ENCODE results near the gene MBOAT1.

MBOAT1 gene

DNA sequence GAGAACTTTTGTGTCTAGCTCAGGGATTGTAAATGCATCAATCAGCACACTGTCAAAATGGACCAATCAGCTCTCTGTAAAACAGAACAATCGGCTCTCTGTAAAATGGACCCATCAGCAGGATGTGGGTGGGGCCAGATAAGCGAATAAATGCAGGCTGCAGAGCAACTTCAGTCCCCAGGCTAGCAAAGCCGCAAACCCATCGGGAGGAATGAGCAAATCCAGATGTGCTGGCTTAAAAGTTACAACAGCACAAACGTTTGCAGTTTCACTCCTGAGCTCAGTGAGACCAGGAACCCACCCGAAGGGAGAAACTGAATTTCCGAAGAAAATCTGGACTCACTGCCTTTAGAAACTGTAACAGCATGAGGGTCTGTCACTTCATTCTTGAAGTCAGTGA lies 21.9 kb upstream of the MBOAT1 start:
- no peak for DNase-seq (ENCODE audit: low read depth in 1 of 2, low spot score in 1 of 2)

DNA sequence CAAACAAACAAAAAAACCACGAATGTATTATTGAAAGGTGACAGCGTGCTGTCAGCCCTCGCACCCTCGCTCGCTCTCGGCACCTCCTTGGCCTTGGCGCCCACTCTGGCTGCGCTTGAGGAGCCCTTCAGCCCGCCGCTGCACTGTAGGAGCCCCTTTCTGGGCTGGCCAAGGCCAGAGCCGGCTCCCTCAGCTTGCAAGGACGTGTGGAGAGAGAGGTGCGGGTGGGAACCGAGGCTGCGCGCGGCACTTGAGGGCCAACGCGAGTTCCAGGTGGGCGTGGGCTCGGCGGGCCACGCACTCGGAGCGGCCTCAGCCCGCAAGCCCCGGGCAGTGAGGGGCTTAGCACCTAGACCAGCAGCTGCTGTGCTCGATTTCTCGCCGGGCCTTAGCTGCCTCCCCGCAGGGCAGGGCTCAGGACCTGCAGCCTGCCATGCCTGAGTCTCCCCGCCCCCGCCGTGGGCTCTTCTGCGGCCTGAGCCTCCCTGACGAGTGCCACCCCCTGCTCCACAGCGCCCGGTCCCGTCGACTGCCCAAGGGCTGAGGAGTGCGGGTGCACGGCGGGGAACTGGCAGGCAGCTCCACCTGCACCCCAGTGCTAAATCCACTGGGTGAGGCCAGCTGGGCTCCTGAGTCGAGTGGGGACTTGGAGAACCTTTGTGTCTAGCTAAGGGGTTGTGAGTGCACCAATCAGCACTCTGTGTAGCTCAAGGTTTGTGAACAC lies 20.9 kb upstream of the MBOAT1 start:
- DNase-seq (ENCODE audit: low read depth in 1 of 2, low spot score in 1 of 2), result no peak

DNA sequence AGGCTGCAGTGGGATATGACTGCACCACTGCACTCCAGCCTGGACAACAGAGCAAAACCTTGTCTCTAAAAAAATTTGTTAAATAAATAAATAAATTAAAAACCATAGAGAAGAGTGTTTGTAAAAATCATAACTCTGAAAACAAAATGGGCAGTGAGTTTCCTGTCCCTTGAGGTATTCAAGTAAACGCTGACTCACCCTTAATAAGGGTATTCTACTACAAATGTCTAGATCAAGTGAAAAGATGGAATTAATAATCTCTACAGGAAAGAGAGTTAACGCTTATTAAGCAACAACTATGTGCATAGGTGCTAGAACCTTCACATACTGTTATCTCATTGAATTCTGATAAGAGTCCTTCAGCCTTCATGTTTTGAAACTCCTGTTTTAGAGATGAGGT lies 19.9 kb upstream of the MBOAT1 start:
- no peak for DNase-seq (ENCODE audit: low read depth in 1 of 2, low spot score in 1 of 2)

DNA sequence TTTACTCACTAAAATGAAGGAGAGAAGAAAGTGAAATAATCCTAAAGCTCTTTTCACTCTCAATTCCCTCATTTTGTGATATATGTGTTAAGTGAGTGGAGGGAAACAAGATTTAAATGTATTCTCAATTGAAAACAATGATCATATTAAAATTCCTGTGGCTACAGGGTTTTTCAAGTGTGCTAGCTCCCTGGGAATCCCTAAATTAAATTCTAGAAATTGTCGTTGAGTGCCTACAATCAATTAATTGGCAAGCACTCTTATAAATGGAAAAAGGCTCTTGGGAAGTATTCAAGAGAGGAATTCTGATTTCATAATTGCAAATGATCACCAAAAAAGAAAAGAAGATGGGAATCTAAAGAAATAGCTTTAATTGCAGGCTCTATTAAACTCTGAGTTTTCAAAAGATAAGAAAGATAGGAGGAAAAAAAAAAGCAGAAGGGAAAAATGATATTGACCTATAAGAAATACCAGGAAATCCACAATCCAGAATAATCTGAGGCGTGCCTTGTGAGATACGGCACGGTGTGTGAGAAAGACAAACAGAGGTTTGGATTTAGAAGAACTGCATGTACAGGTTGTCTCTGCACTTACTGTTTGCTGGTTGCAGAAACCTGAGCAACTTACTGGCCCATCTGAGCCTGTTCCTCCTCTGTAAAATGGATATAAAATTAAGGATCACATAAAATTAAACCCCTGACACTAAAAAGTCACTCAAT lies 18.3 kb upstream of the MBOAT1 start:
- DNase-seq (ENCODE audit: low read depth in 1 of 2, low spot score in 1 of 2), result no peak

DNA sequence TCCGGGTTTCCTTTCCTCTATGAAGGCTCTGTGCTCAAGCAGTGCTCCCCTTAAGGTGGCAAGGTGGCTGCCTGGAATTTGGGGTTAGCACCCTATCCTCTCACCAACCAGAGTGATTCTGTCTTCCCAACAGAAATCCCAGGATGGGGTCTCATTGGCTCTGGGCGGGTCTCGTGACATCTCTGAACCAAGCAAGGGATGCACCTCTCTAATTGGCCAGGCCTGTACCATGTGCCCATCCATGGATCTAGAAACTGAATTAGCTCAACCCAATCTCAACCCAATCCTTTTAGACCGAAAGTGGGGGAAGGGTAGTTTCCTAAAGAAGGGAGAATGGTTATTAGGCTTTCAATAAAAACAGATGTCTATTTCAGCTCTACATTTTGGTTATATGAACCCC lies 17.6 kb upstream of the MBOAT1 start:
- no peak for DNase-seq (ENCODE audit: low read depth in 1 of 2, low spot score in 1 of 2)

DNA sequence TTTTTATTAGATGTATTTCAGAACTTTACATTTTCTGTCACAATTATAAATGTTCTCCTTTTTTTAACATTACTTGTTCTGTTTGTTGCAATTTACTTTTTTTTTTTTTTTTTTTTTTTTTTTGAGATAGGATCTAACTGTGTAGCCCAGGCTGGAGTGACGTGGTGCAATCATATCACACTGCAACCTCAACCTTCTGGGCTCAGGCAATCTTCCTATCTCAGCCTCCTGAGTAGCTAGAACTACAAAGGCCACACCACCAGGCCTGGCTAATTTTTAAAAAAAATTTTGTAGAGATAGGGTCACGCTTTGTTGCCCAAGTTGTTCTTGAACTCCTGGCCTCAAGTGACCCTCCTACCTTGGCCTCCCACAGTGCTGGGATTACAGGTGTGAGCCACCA lies 15.1 kb upstream of the MBOAT1 start:
- DNase-seq (ENCODE audit: low read depth in 1 of 2, low spot score in 1 of 2), result no peak

DNA sequence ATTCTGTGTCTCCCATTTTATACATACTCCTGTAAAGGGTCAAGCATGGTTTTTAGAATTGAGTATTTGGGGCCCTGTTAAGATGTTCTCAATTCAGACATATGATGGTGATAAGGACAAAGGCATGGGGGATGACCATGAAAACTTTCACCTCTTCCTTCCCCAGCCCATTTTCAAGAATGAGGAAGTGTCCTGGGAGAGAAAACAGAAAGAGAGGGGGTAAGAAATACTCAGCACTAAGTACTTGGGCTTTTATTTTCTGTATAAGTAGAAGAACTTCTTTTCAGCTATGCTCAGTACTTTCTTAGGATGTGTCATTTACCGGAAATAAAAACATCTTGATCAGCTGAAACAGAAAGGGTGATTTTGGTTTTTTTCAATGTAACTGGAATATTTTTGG lies 10.9 kb upstream of the MBOAT1 start:
- no peak for DNase-seq (ENCODE audit: low read depth in 1 of 2, low spot score in 1 of 2)

DNA sequence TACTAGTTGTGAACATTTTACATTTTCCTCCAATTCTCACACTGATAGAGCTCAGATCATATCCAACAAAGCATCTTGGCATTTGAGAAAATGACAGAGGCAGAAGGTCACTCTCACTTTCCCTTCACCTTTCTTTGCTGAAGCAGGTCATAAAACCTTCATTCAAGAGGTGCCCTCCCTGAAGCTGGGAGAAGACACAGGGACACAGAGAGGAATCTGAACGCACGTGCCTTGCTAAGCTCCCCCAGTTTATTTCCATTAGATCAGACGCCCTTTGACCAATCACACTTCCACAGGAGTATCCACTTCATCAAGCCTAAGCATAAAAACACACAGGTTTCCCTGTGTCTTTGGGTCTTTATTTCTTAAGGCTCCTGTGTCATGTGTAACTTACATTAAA lies 9.2 kb upstream of the MBOAT1 start:
- no peak for DNase-seq (ENCODE audit: low read depth in 1 of 2, low spot score in 1 of 2)

DNA sequence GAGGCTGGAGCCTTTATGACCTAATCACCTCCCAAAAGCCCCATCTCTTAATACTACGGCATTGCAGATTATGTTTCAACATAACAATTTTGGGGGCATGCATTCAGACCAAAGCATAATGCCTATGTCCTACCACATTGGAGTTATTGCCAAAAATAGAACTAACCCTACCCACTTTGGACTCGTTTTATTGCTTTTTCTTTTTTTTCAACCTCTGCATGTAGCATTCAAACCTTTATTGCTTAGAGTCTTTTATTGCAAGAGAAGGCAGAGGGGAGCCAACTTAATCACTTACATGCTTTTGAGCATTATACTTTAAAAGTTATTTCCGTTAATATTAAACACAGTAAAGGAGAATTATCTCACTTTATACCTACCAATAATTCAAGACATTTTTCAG lies 8.1 kb upstream of the MBOAT1 start:
- DNase-seq (ENCODE audit: low read depth in 1 of 2, low spot score in 1 of 2), result no peak

DNA sequence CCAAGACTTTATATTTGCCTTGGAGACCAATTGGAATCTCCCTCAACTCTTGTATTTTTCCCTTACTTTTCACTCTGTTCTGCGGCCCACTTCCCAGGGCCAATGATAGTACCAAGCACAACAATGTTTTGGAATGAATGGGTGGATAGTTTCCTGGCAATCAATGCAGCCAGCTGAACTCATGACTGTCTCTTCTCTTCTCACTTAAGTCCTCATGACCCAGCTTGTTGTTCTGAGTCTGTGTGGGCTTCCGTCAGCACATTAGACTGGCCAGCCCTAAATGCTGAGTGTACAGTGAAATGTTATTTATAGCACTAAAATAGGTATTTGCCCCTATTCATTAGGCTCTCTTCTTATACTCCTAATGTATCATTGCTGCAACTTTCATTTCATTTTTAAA lies 5.6 kb upstream of the MBOAT1 start:
- no peak for DNase-seq (ENCODE audit: low read depth in 1 of 2, low spot score in 1 of 2)

DNA sequence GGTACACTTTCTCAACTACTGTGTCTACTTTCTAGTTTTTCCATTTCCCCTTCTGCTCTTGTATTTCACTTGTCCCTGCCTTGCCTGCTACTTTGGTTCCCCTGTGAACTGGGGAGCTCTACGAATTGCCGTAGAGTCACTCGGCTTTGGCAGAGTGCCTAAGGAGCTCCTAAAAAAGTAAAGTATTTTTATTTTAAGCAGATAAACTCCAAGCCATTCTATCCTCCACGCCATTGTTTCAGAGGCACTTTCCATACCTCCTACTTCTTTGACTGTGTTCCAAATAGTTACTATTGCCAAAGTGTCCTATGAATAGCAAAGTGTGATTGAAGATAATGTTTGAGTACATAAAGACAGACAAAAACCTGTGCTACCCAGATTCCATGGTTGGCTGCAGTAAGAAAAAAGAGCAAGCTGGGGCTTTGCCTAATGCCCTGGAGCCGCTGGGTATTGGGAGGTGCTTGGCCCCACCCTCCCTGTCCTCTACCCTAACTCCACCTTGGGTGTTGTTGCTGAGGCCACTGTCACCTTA lies 5.1 kb upstream of the MBOAT1 start:
- no peak for DNase-seq (ENCODE audit: low read depth in 1 of 2, low spot score in 1 of 2)

DNA sequence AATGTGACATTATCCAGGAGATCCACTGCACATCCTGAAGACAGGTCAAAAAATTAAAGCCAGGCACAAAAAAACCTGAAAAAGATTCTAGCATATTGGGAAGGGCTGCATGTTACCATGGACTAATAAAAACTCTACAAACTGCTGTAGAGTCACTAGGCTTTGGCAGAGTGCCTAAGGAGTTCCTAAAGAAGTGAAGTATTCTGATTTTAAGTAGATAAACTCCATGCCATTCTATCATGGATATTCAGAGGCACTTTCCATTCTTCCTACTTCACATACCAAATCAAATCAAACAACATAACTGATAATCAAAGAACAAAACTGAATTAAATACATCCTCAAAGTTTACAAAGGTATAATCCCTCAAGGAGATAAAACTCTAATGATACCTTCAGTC lies 3.0 kb upstream of the MBOAT1 start:
- no peak for DNase-seq (ENCODE audit: low read depth in 1 of 2, low spot score in 1 of 2)

DNA sequence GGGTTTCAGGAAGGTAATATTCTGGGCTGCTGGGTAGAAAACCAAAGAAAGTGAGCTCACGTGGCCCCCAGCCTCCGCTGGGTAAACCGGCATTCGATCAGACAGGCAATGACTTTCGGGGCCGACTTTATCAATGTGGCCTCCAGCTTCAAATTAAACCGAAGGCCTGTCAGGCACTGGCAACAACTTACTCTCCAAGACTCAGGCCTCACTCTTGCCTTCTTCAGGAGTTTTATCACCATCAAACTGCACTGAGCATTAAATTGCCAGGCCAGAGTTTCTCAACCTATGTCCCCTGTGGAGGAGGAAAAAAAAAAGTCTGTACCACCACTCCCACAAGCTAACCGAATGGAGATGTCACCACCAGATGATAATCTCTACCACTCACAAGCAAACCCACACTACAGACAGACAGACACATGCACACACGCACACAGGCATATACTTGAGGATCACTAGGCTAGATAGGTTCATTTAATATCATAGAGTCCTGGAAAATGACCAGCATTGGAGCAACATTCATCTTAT lies 1.1 kb upstream of the MBOAT1 start:
- DNase-seq (ENCODE audit: low read depth in 1 of 2, low spot score in 1 of 2), result no peak

DNA sequence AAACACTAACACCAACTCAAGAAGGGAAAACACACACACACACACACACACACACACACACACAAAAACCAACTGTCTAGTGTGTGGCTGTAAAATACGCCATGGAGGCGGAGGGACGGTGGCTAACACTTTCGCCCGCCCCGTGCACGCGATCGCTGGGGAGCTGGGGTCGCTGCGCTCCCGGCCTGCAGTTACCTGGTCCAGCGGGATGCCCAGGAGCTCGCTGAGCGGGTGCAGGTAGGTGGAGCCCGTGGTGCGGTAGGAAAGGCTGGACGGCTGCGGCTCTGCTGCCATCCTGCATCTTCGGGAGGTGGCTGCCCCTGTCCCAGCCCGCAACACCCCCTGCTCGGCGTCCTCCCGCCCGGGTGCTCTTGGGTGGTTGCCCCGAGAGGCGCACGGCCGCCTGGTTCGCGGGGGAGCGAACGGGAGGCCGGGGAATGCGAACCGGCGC lies 303 bp downstream of the MBOAT1 start:
- peak in 1 of 2 donors; percentile 14 for DNase-seq (ENCODE audit: low read depth in 1 of 2, low spot score in 1 of 2)

DNA sequence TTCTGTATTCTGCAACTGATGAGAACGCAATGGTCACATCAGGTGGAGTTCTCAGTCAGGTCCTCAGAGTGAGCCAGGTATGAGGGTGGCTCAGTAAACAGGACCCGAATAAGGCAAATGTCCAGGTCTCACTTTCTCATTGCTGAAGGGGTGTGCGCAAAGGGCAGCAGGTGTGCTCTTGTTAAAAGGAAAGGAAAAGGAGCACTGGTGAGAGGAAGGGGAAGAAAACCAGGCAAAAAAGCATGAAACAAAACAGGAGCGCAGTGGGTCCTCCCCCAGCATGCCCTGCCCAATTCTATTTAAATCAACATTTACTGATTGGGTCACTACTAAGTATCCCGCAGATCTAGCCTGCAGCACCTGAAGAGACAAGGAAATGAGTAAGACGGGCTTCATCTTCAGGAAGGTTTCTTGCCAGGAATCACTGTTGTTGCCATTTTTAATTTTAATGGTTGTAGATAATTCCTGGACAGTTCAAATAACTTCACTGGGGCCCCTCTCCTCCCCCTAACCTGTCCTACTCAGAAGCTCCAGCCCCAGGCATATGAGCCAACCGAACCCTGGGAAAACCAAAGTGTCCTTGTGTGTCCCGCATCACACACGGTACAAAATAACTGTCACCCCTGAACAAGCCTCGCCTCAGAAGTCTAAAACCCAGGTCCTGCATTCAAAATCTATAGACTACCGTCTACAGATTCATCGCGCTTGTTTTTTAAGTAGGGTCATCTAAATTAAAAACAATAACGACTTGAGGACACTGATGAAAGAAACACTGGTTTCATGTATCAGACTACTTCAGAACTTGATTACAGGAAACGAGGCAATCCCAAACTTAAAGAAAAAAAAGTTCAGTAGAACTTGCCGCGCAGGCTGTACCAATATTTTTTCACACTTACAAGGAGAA lies 980 bp downstream of the MBOAT1 start:
- DNase-seq (ENCODE audit: low read depth in 1 of 2, low spot score in 1 of 2), result no peak

DNA sequence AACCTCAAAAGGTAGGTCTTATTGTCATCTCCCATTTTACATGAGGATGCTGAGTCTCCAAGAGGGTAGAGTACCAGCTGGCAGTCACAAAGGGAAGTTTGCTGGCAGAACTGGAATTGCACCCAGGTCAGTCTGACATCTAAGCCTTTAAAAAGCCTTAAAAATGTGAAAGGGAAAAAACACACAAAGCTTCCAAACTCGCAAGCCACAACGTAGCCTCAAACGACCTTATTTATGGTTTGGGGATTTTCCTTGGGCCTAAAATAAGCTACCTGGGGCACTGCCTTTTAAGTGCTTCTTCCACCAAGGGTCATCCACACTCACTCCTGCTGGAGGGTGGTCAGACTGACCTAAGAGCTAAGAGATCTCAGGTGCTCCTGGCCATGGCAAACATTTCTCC lies 2.1 kb downstream of the MBOAT1 start:
- DNase-seq (ENCODE audit: low read depth in 1 of 2, low spot score in 1 of 2), result no peak

DNA sequence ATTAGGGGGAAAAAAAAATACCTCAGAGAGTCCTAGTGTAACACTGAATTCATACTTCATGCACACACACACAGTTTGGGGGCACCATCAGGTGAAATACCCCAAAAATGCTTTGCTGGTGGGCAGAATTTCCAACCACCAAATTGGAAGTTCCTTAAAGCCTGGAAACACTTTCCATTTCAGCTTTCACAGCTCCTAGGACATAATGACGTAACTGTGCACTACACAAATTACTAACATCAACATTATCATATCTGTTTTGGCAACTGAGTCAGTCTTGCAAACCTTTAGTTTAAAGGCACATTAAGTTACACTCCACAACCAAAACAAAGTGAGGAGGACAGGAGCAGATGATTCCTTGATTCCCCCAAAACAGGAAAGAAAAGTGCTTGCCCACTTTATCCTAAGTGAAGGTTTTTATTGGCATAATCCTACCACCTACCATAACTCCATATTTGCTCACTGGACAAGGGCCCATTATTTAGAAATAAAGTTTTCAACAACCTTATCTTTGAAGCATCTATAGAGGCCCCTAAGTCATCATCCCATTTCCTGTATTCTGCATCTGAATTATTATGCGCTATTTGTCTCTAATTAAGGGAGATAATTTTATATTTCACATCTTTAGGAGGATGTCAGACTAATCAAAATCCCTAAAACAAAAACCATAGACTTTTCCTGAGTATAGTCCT lies 3.4 kb downstream of the MBOAT1 start:
- no peak for DNase-seq (ENCODE audit: low read depth in 1 of 2, low spot score in 1 of 2)

DNA sequence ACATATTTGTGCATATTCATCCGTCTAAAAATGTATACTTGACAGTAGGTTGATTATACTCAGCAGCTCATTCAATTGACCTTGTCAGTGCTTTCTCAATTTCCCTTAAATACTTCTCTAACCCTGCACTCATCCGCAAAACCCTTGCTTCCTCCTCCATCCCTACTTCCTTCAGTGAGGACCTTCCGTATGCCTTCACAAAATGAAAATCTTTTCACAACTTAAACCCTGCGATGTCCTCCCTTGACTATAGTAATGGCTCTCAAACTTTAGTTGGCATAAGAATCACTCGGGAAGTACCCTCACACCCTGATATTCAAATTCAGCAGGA lies 5.2 kb downstream of the MBOAT1 start:
- no peak for DNase-seq (ENCODE audit: low read depth in 1 of 2, low spot score in 1 of 2)

DNA sequence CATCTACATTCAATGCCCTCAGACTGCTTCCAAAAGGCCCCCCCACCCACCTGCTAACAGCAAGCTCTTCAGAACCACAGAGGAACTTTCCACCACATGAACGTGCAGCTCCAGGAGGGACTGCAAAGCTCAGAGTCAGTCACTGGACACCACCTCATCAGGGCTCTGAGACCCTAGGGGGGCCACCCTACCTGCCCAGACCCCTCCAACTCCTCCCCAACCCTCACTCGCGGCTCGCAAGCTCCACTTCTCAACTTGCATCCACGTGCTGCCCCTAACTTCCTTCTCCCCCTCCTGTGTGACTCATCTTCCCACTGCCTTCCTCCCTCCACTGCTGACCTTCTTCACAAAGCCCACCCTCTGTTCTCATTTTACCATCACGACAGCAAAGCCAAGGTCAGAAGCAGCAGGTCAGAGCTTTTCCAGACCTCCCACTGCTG lies 6.5 kb downstream of the MBOAT1 start:
- no peak for DNase-seq (ENCODE audit: low read depth in 1 of 2, low spot score in 1 of 2)

DNA sequence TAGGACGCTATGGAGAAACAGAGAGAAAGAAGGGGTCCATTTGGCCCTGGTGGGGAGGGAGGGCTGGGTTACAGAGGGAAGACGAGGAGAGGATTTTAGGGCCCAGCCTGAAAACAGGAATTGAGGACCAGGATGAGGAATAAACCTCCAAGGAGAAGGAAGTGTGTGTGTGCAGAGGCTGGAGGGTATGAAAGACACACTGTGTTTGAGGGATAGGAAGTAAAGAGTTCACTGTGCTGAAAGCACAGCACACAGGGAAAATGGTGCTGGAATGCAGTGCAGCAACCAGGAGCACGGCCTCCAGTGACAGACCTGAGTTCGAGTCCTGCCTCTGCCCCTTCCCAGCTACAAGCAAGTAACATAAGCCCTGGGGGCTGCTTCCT lies 7.8 kb downstream of the MBOAT1 start:
- no peak for DNase-seq (ENCODE audit: low read depth in 1 of 2, low spot score in 1 of 2)

Measured in stimulated activated CD4-positive, alpha-beta T cell treated with anti-CD3 and anti-CD28 coated beads, Interleukin-15, amount 100 ng/mL, for 1 hour (primary cell).